ENCODE data around the gene ADH6. TPM values are rescaled to one million over a fixed set of nuclear protein-coding genes. Genes with fewer than 3 reads are reported as not detected.

ADH6 gene
- total and polyA plus RNA-seq, 2 of the 13 experiments (the other 11 are each of a cell fraction or from before 2014, with no cell fraction given) = 39.8 to 73.9 TPM

- 0 out of 2 replicates have a peak, but pooled peaks have one; percentile 10 for TF ChIP-seq KDM5A (IDR thresholded peaks at IDR 0.05; ENCODE audit: borderline replicate concordance, low read length)
- no peak for TF ChIP-seq ZNF816 (CRISPR knock-in tag; IDR thresholded peaks at IDR 0.05; ENCODE audit: borderline replicate concordance)
- TF ChIP-seq ZNF577 (CRISPR knock-in tag; IDR thresholded peaks at IDR 0.05; ENCODE audit: borderline replicate concordance, low read depth) = no peak
- no peak for TF ChIP-seq IKZF1 (IDR thresholded peaks at IDR 0.05)
- TF ChIP-seq ZFYVE20 (CRISPR knock-in tag; IDR thresholded peaks at IDR 0.05; ENCODE audit: borderline replicate concordance, low read depth) = no peak
- 0 out of 2 replicates have a peak, but pooled peaks have one; percentile 28 for TF ChIP-seq CHD4 (IDR thresholded peaks at IDR 0.05; ENCODE audit: borderline replicate concordance, low read length)
- TF ChIP-seq SRY (CRISPR knock-in tag; IDR thresholded peaks at IDR 0.05) = no peak
- TF ChIP-seq ZNF609 (CRISPR knock-in tag; IDR thresholded peaks at IDR 0.05; ENCODE audit: borderline replicate concordance) = peak; percentile 31; the same call in 1 of the 2 replicates
- TF ChIP-seq MTF2 (CRISPR knock-in tag; IDR thresholded peaks at IDR 0.05; ENCODE audit: borderline replicate concordance) = no peak
- no peak for TF ChIP-seq ZSCAN12 (CRISPR knock-in tag; IDR thresholded peaks at IDR 0.05)
- TF ChIP-seq MAFF (IDR thresholded peaks at IDR 0.05; ENCODE audit: low read depth, low read length) = no peak
- TF ChIP-seq KLF13 (CRISPR knock-in tag; IDR thresholded peaks at IDR 0.05) = no peak
- no peak for TF ChIP-seq BCLAF1 (IDR thresholded peaks at IDR 0.05)
- peak; percentile 53; the same call in 1 of the 2 replicates for TF ChIP-seq TAF1 (CRISPR knock-in tag; IDR thresholded peaks at IDR 0.05)
- TF ChIP-seq NCOA2 (CRISPR knock-in tag; IDR thresholded peaks at IDR 0.05) = peak; percentile 46
- no peak for TF ChIP-seq TFE3 (CRISPR knock-in tag; IDR thresholded peaks at IDR 0.05)
- no peak for TF ChIP-seq PLRG1 (conservative IDR thresholded peaks at IDR 0.05)
- TF ChIP-seq CEBPG (CRISPR knock-in tag; IDR thresholded peaks at IDR 0.05) = no peak
- TF ChIP-seq SRSF1 (optimal IDR thresholded peaks at IDR 0.05; ENCODE audit: low read depth, low read length) = no peak
- TF ChIP-seq ZNF572 (CRISPR knock-in tag; IDR thresholded peaks at IDR 0.05) = no peak
- TF ChIP-seq ZFP36 (IDR thresholded peaks at IDR 0.05; ENCODE audit: borderline replicate concordance, low read depth, low read length, partially characterized antibody) = no peak
- TF ChIP-seq PHF8 (CRISPR knock-in tag; IDR thresholded peaks at IDR 0.05) = peak; percentile 25; the same call in 1 of the 2 replicates
- no peak for TF ChIP-seq ZNF563 (CRISPR knock-in tag; IDR thresholded peaks at IDR 0.05)
- no peak; the same call in 1 of the 2 replicates for TF ChIP-seq ZNF431 (CRISPR knock-in tag; IDR thresholded peaks at IDR 0.05; ENCODE audit: borderline replicate concordance, low read depth)
Measured at GRCh38 chr4:99219072-99219471, at the start of gene ADH6 (continued).

Measured in HepG2 (cell line).